Fibroblast of the aortic adventitia (primary cell): Measurements from ENCODE around the gene TK2. TPM values are rescaled to one million over a fixed set of nuclear protein-coding genes. Genes with fewer than 3 reads are reported as not detected.
"Not testable (repeated sequence)": the region's sequence is repeated elsewhere in the genome, so short reads cannot be mapped to it uniquely, and the experiment has no call there.

Experiments used
- DNase-seq: peaks from one replicate; pipeline ENCODE4 v3.0.0-alpha.2; 2010; ENCODE audit warnings: low read depth
- H3K4me3 ChIP-seq: 2 replicates; pipeline ENCODE4 v1.5.1; 2011; ENCODE audit warnings: low read depth, mild to moderate bottlenecking, control low read depth, low read length, moderate library complexity
- total RNA-seq: library from RNA; depleted of rRNA; stranded (reverse); fragments of >200 nt; gene quantifications from 2 replicates; pipeline ENCODE4 v1.2.3, GENCODE V29; 2012; ENCODE audit warnings: low replicate concordance
- TF ChIP-seq, protein P1 (sequence below): IDR thresholded peaks from 2 replicates; pipeline ENCODE4 v1.5.1; 2011; ENCODE audit warnings: mild to moderate bottlenecking, low read length, control low read depth, inconsistent platforms; ENCODE audit not compliant: insufficient read depth

TK2 gene
- total RNA-seq, 1 donor, result 58.8 TPM

- DNase-seq, result no peak
- H3K4me3 ChIP-seq, result no peak overlapping the region
- TF ChIP-seq, protein P1, sequence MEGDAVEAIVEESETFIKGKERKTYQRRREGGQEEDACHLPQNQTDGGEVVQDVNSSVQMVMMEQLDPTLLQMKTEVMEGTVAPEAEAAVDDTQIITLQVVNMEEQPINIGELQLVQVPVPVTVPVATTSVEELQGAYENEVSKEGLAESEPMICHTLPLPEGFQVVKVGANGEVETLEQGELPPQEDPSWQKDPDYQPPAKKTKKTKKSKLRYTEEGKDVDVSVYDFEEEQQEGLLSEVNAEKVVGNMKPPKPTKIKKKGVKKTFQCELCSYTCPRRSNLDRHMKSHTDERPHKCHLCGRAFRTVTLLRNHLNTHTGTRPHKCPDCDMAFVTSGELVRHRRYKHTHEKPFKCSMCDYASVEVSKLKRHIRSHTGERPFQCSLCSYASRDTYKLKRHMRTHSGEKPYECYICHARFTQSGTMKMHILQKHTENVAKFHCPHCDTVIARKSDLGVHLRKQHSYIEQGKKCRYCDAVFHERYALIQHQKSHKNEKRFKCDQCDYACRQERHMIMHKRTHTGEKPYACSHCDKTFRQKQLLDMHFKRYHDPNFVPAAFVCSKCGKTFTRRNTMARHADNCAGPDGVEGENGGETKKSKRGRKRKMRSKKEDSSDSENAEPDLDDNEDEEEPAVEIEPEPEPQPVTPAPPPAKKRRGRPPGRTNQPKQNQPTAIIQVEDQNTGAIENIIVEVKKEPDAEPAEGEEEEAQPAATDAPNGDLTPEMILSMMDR, result no peak
These were observed 22.4 kb upstream of the TK2 start for GRCh38 chr16:66572356-66572755.

DNA sequence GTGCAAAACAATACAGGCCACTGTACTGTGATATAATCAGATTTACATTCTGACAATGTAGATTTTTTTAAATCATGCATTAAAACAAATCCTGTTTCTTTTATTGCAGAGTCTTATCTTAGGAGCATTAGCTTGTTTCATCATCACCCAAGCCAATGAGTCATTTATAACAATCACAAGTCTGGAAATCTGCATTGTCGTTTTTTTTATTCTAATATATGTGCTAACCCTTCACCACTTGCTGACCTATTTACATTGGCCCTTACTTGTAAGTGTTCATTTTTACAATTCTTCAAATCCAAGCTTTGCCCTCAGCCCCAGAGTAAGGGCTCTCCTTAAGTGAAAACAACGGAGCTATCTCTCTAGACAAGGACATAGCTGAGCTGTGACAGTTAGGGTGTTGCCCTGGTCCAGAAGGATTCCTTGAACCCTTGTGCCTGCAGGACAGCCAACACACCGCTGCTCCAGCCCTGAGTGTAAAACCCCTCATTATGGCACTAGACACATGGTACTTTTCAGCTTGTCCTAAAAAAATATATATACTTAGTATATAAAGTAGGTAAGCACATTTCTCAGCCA lies 20.0 kb upstream of the TK2 start:
- DNase-seq, result peak; percentile 84
- TF ChIP-seq, protein P1, result no peak
- peak overlapping the region; percentile 4 for H3K4me3 ChIP-seq

DNA sequence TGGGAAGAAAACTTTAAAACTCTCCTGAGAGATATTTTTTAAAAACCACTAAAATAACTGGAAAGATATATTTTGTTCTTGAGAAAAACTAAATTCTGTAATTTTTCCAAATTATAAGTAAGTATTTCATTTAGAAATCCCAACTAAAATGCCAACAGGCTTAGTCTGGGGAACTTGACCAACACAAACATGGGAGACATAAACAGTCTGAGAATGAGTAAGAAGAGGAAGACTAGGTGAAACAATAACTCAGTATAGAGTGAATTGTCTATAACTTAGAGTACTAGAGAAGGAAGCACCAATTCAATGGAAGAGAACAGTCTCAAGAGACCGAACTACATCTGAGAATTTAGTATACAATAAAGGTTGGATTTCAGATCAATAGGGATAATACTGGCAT lies 19.2 kb upstream of the TK2 start:
- H3K4me3 ChIP-seq, result no peak overlapping the region
- TF ChIP-seq, protein P1, result no peak
- peak; percentile 76 for DNase-seq

DNA sequence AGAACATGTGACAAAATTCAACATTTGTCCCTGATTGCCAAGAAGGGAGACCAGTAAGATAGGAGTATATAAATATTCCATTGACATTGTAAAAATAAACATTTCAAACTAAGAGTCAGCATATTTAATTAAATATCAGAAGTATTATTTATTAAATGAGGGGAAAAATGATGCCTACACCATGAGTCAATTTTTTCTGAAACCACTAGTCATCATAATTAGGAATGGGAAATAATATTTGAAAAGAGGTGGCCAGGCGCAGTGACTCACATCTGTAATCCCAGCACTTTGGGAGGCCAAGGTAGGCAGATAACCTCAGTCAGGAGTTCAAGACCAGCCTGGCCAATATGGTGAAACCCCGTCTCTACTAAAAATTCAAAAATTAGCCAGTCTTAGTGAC lies 18.4 kb upstream of the TK2 start:
- H3K4me3 ChIP-seq, result no peak overlapping the region
- TF ChIP-seq, protein P1, result no peak
- peak; percentile 35 for DNase-seq

DNA sequence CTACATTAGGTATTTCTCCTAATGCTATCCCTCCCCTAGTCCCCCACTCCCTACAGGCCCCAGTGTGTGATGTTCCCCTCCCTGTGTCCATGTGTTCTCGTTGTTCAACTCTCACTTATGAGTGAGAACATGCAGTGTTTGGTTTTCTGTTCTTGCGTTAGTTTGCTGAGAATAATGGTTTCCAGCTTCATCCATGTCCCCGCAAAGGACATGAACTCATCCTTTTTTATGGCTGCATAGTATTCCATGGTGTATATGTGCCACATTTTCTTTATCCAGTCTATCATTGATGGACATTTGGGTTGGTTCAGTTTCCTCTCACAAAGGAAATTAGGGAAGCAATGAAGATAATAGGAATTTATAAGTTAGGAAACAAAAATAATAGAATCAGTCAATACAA lies 17.3 kb upstream of the TK2 start:
- DNase-seq, H3K4me3 ChIP-seq: not testable (repeated sequence)

- no peak for DNase-seq
These were observed 16.4 kb upstream of the TK2 start, which contains the start of gene CMTM1 for GRCh38 chr16:66566051-66566901. Gene CMTM1, plus strand, starts transcription at chr16:66566439. Its CDS starts 75 bp downstream, at chr16:66566514.

More at GRCh38 chr16:66566051-66566901, 16.4 kb upstream of the TK2 start, which contains the start of gene CMTM1:
- H3K4me3 ChIP-seq, result no peak within 1 kb of the TSS
- TF ChIP-seq, protein P1, result no peak
